SK-MEL-5 (cell line): ENCODE measurements around the gene RPL12. TPM values are rescaled to one million over a fixed set of nuclear protein-coding genes. Genes with fewer than 3 reads are reported as not detected.
A peak's percentile ranks its signal among the peaks of the same experiment; 100 is the strongest.

Source experiments
- DNase-seq: peaks from one replicate; pipeline ENCODE4 v3.0.0-alpha.2; 2016; ENCODE audit warnings: low read depth, low spot score
- in situ Hi-C: cut with HindIII; loops from 2 replicates; pipeline ENCODE4 v1.10.0; 2016; ENCODE audit warnings: low sequenced_read_pairs, high pct_unique_total_duplicates, low pct_unique_long_range_greater_than_20kb
- polyA plus RNA-seq, 2 experiments: library from polyadenylated mRNA; depleted of rRNA; stranded (reverse); fragments of >200 nt; gene quantifications; 2 replicates each; pipeline ENCODE4 v1.2.3, GENCODE V29; 2015
- total RNA-seq: library from RNA; depleted of rRNA; stranded (reverse); fragments of >200 nt; shearing (Covaris generic); gene quantifications from 2 replicates; pipeline ENCODE4 v1.2.3, GENCODE V29; 2014; rRNA removed

The RPL12 gene
- 2,311 and 2,500 TPM in 2 replicates for total RNA-seq
- polyA plus RNA-seq (2015; cell fraction: cytosol; rRNA removed): 2,101 and 2,675 TPM in 2 replicates
- polyA plus RNA-seq (2015; cell fraction: nucleus; rRNA removed): 555 and 591 TPM in 2 replicates

DNA sequence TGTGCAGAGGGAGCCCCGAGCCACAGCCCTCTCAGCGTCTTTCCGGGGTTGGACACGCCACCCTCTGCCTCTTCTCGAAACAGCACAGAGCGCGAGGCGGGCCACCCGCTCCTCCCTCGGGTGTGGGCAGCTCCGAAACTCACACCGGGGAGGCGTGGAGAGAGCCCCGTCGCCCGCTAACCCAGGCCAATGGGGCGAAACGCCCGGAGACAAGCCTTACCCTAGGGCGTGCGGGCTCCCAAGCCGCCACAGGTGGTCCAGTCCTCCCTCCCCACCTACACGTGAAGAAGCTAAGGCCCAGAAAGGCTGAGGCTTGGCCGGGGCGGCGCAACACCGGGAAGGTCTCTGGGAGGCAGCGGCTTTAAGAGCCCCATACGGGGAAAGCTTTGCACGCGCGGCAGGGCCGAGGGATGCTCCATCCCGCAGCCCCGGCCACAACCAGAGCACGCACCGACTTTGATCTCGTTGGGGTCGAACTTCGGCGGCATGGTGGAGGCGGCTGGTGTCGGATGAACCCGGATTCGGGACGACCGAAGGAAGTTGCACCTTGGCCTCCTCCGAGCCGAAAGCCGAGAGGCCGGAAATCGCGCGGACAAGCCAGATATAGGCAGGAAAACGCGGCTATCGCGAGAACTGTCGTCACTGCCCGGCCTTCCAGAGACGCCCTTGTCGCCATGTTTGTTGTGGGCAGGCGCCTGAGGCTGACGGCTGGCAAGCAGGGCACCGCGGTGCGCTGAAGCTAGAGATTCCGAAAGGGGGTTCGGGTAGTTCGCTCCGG, at the start of gene RPL12, which contains the start of gene LRSAM1:
TSS of gene RPL12 (minus strand) at position 577 of the 778 bp plus-strand sequence. CDS start at position 488, 89 bp downstream.
TSS of gene LRSAM1 (plus strand) at position 681 of the 778 bp plus-strand sequence. CDS start 3,018 bp downstream, outside the sequence.
- in situ Hi-C loops: no loop called here
- DNase-seq: peak; percentile 94

DNA sequence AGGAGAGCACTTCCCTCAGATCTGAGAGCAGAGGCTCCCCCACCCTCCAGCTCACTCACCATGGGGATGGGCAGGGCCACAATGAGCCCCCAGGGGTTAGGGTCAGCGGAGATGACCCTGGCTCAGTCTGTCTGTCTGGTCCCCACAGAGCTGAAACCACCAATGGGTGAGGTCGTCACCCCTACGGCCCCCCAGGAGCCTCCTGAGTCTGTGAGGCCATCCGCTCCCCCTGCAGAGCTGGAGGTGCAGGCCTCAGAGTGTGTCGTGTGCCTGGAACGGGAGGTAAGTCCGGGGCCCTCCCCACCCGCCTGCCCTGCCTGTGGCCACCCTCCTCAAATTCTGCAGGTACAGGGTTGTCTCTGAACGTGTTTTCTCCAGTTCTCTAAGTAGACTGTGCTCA, 49.7 kb upstream of the RPL12 start:
- in situ Hi-C loops: no loop called here
- no peak for DNase-seq

DNA sequence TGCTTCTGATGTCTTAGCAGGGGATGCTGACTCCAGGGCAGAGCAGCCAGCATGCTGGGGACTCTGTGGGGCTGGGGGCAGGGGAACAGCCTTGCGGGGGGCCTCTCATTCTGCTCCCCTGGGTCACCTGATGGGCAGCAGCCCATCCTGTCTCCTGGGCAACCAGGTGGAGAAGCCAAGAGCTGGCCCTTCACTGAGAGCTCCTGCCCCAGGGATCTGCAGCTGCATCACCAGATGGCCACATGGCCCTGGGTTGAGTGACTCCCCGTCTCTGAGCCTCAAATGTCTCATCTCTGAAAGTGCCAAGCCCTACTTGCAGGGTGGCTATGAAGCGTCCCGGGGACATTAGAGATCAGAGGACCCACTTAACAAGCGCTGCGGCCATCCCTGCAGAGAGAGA, 49.2 kb upstream of the RPL12 start:
- no peak for DNase-seq
- in situ Hi-C loops: no loop called here

DNA sequence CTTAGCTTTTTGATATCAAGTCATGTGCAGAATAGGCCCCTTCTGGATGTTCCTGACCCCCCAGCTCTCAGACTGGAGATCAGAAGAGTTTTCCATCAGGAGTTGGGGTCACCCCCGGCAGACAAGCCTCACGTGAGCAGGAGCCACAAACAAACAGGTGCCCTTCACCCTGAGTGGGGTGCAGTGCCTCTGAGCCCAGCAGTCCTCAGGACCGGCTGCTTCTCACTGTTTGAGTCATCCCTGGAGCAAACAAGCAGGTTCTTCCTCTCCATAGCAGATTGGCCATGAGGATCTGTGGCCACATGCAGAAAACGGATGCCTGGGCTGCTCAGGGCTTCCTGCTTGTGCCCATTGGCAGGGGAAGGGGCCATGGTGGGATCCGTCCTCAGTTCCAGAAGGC, 47.1 kb upstream of the RPL12 start:
- in situ Hi-C loops: no loop called here

DNA sequence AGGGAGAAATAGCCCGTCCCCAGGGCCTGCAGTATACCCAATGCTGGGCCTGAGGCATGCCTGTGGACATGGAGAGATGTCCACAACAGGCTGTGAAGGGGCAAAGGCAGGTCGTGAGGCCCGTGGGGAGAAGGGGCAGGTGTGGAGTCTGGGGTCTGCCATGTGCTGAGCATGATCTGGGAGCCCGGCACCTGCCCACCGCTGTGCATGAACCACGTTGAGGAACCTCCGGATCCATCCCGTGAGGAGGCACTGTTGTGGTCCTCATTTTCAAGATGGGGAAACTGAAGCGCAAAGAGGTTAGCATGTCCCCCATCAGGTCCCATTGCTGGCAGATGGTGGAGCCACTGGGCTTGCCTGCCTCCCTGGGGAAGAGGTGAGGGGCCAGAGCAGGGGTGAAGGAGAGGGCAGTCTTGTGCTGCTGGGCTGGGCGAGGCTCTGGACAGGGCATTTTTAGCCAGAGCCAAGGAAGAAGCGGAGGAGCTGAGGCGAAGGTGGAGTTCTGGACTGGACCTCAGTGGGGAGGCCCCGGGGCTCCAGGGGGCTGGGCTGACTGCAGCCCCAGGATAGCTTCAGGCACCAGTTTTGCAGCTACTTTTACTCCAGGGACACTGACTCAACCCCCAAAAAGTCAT, 46.6 kb upstream of the RPL12 start:
- no peak for DNase-seq
- in situ Hi-C loops: no loop called here

More for the DNA sequence above, 47.1 kb upstream of the RPL12 start:
- no peak for DNase-seq

DNA sequence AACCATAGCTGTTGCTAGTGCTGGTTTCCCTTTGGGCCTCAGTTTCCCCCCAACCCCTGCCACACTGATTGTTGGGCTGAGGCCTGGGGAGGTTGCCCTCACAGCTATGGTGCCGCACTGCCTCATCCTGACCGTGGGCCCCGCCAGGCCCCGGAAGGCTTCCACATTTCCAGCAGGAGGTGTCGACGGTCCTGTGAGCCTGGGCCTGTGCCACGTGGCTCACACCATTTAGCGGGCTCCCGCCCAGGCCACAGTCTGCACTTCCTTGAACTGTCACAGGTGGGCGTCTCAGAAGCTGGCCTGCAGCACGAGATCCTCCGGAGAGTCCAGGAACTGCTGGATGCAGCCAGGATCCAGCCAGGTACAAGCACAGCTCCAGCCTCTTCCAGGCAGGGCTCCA, 45.8 kb upstream of the RPL12 start:
- in situ Hi-C loops: no loop called here
- DNase-seq: no peak

DNA sequence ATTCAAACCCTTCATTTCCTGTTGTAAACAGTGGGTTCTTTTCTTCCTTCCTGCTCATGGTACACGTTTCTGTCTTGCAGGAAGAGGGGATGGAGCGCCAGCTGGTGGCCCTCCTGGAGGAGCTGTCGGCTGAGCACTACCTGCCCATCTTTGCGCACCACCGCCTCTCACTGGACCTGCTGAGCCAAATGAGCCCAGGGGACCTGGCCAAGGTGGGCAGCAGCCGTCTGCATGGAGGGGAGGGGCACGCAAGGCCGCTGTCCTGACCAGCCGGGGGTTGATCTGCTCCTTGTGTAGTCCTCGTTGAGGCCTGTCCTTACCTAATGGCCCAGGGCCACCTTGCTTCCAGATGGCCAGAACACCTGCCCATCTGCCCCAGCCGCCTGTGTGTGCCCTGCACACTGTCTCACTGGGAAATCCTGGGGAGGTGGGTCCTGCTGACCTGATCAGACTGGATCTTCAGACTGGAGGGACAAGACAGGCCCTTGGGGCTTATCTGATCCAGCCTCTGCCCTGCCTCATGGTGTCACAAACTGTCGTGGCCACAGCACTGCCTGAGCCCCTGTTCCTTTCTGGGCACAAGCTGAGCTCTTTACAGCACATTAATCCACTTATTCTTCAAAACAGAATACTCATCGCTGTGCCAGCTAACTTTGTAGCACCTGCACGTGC, 44.8 kb upstream of the RPL12 start:
- in situ Hi-C loops: no loop called here
- no peak for DNase-seq

DNA sequence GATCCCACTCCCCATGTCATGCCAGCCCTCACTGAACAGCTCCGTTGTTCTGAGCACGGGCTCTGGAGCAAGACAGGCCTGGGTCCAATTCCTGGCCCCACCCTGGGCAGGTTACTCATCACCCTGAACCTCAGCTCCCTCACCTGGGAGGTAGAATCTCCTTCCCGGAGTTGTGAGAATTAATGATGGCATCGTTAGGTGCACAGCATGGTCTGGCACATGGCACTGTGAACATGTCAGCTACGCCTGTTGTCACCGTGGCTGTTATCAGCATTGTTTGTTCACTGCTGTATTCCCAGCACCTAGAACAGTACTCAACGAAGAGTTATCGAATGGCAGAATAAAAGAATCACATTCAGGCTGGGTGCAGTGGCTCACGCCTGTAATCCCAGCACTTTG, 43.1 kb upstream of the RPL12 start:
- in situ Hi-C loops: no loop called here
- DNase-seq: no peak

DNA sequence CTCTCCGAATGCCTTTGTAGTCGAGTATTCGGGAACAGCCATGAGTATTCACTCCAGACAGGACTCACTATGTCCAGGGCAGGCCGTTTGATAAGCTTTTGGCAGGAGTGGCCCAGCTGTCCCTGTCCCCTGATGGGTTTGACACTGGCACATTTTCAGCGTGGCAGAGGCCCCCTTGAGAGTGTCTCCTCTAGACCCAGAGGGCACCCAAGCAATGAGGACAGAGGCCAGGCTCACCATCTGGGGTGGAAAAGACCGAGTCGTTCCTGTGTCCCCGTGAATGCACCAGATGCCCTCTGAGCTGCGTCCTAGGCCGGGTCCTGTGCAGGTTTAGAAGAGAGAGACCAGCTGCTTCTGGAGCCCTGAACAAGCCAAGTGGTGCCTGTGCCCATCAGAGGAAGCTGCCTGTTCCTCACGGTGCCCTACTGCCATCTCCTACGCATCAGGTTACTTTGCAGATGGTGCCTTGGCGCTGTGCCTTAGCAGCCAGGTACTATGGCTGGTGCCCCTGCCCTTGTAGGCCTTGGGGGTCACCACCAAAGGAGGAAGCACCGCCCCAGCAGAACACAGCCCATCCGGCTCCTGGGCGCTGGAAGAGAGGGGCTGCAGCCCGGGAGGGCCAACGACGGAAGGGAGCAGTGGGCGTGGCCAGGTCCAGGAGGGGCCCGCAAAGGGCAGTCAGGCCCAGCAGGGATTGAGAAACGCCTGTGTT, 42.5 kb upstream of the RPL12 start:
- in situ Hi-C loops: no loop called here
- DNase-seq: no peak

DNA sequence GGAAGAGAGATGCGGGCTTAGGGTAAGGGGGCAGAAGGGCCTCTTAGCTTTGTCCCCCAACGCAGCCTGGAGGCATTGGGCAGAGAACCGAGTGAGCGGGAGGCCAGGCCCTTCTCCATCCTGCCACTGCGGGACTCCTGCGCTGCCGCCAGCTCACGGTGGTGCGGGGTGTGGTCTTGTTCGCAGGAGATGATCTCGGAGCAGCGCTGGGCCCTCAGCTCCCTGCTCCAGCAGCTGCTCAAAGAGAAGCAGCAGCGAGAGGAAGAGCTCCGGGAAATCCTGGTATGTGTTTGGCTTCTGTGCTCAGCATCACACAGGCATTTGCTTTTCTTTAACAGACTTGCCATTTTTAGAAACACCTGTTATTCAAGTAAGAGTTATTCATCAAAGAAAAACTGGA, 41.4 kb upstream of the RPL12 start:
- in situ Hi-C loops: no loop called here
- DNase-seq: no peak

DNA sequence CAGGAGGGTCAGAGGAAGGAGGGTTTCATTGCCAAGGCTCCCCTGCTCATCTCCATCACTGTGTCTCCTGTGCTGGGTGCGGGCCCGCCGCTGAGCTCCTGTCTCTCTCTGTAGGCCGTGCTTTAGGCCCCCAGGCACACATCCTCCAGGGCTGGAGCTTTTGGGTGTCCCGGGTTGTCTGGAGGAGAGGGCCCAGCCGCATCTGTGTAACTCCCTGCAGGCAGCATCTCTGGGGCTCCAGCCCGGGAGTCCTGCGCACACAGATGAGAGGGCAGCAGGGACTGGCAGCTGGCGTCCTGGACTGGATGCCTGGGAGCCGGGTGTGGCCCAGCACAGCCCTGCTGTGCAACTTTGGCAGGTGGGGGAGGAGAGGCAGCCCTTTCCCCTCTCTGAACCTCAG, 40.3 kb upstream of the RPL12 start:
- in situ Hi-C loops: no loop called here
- DNase-seq: no peak

DNA sequence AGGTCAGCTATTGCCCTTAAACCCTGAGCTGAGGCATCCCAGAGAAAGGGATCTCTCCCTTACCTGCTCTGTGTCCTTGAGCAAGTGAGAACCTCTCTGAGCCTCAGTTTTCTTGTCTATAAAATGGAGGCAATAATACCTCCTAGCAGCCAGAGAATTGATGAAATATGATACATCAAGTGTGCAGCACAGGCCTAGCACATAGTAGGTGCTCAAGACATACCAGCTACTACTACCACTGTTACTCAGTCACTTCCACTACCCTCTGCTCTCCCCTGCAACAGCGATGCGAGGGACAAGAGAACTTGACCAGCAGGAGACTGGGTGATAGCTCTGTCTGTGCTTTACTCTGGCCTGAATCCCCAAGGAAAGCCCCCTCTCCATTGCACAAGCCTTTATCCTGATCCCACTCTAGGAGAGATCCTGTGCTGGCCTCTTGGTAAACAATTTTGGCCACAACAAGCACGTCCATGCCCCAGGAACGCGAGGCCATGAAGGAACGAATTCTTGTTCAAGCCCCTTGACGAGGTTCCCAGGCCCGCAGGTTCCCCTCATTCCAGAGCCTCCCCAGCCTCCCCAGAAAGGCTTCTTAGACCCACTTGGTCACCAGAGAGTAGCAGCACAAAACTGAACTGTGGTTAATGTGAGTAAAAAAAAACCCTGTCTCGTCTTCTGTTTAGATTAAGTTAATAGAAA, 39.5 kb upstream of the RPL12 start:
- no peak for DNase-seq
- in situ Hi-C loops: no loop called here

DNA sequence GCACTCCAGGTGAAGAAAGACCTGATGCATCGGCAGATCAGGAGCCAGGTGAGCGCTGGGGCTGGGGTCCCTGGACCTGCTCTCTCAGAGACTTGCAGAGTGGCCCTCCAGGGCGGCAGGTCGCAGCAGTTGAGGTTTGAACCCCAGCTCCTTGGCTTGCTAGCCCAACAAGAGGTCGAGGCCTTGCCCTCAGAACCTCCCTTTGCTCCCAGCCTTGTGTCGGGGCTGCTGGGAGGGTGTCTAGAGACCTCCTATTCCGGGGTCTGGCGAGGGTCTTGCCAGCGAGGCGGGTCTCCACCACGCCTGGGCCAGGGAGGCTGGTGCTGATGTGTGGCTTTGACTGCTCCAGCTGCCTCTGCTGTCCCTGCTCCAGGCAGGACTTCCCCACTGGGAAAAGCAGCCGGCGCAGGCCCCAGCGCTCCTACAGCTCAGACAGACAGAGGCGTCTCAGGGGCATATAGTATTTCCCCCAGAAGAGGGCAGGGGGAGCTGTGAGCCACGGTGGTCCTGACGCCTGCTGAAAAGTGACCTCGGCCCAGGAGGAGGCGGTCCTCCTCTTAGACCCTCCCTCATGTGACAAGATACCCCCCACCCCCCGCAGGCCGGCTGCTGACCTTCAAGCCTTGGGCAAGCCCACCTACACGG, 38.4 kb upstream of the RPL12 start:
- in situ Hi-C loops: no loop called here
- no peak for DNase-seq

DNA sequence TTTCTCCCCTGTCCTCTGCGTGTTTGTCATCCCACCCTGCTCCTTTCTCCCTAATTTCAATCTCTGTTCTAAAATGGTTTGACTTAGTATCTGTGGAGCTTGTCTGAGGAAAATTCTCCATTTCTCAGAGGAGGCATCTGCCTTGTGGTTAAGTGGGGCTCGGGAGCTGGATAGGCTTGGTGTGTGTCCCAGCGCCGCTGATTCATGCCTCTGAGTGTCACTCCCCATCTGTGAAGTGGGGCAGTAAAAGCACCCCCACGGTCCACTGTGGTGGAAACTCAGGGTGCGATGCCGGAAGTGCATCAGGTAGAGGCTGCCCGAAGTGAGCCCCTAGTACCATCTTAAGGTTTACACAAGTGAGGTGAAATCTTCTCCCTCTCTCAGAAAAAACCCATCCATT, 37.7 kb upstream of the RPL12 start:
- no peak for DNase-seq
- in situ Hi-C loops: no loop called here

DNA sequence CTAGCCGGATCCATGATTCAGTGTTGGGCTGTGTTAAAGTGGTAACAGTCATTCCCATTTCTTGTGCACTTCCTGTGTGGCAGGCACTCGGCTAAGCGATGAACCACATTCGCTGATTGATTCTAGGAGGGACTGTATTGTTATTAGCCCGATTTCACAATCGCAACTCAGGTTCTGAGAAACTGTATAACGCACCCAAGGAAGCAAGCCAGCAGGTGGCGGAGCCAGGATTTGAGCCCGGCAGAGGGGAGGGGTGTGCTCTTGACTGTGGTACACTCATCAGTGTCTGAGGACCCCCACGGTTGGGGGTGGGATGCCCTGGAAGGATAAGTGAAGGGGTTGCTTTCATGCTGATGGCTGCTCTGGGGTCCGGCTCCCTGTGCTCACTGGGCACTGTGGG, 34.8 kb upstream of the RPL12 start:
- no peak for DNase-seq
- in situ Hi-C loops: no loop called here

DNA sequence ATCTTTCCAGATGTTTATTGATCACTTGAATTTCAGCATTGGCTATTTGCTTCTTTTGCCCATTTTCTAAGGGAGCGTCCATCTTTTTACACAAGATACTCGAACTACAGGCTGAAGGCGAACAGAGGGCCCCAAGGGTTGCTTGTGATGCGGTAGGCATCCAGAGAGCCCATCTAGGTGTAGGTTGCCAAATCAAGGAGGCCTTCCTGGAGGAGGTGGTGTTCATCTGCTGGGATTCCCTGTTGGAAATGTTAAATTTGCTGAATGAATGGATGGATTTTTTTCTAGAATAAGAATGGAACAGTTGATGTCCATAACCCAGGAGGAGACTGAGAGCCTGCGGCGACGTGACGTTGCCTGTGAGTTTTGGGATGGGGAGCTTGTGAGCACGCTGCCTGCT, 31.5 kb upstream of the RPL12 start:
- DNase-seq: no peak
- in situ Hi-C loops: no loop called here

DNA sequence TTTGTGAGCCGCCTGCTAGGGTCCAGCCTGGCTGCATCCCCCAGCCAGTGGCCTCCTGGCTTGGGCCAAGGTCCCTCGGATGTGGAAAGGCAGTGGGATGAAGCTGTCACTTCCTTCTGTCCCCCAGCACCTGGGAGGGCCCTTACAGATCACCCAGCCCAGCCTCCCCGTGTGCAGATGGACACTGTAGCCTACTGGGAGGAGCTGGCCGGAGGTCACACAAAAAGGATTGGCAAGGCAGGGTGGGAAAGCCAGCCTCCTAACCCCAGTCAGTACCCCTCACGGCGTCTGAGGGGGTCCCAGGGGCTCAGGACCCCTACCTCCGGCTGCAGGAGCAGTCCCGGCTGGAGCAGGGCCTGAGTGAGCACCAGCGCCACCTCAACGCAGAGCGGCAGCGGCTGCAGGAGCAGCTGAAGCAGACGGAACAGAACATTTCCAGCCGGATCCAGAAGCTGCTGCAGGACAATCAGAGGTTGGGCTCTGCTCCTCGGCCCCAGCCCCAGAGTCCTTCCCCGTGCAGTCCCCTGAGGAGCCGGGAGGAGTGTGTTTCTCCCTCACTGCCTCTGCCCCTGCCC, 28.4 kb upstream of the RPL12 start:
- DNase-seq: no peak
- in situ Hi-C loops: no loop called here
